SJSA1 (cell line): Measurements from ENCODE around the gene AUNIP. TPM values are rescaled to one million over a fixed set of nuclear protein-coding genes. Genes with fewer than 3 reads are reported as not detected.
A peak's percentile ranks its signal among the peaks of the same experiment; 100 is the strongest.

ENCODE experiments used
- DNase-seq, 2 experiments: peaks; one replicate each; pipeline ENCODE4 v3.0.0-alpha.2; 2015 to 2020; ENCODE audit warnings: low spot score in 2 of 2, low read depth in 1 of 2
- H3K27ac ChIP-seq: fragments of 250-450 bp; sonication (Bioruptor Pico); 2 replicates; pipeline ENCODE4 v1.5.1; 2020; ENCODE audit warnings: mild to moderate bottlenecking, moderate library complexity
- H3K27me3 ChIP-seq: fragments of 250-450 bp; sonication (Bioruptor Pico); replicated peaks from 2 replicates; pipeline ENCODE4 v1.5.1; 2020; ENCODE audit warnings: mild to moderate bottlenecking, moderate library complexity
- H3K36me3 ChIP-seq: fragments of 250-450 bp; sonication (Bioruptor Pico); 2 replicates; pipeline ENCODE4 v1.5.1; 2020; ENCODE audit warnings: mild to moderate bottlenecking
- H3K4me1 ChIP-seq: fragments of 250-450 bp; sonication (Bioruptor Pico); replicated peaks from 2 replicates; pipeline ENCODE4 v1.6.1; 2021; ENCODE audit warnings: mild to moderate bottlenecking
- H3K4me3 ChIP-seq: fragments of 250-450 bp; sonication (Bioruptor Pico); 2 replicates; pipeline ENCODE4 v1.5.1; 2020; ENCODE audit warnings: mild to moderate bottlenecking
- H3K9me3 ChIP-seq: fragments of 250-450 bp; sonication (Bioruptor Pico); replicated peaks from 2 replicates; pipeline ENCODE4 v1.5.1; 2020; ENCODE audit warnings: mild to moderate bottlenecking
- total RNA-seq: library from RNA; depleted of rRNA; stranded (reverse); fragments of >200 nt; shearing (Covaris generic); gene quantifications from 2 replicates; pipeline ENCODE4 v1.2.3, GENCODE V29; 2014

The AUNIP gene
- total RNA-seq, 1 experiment from 2014 or later = 9.5 TPM

DNA sequence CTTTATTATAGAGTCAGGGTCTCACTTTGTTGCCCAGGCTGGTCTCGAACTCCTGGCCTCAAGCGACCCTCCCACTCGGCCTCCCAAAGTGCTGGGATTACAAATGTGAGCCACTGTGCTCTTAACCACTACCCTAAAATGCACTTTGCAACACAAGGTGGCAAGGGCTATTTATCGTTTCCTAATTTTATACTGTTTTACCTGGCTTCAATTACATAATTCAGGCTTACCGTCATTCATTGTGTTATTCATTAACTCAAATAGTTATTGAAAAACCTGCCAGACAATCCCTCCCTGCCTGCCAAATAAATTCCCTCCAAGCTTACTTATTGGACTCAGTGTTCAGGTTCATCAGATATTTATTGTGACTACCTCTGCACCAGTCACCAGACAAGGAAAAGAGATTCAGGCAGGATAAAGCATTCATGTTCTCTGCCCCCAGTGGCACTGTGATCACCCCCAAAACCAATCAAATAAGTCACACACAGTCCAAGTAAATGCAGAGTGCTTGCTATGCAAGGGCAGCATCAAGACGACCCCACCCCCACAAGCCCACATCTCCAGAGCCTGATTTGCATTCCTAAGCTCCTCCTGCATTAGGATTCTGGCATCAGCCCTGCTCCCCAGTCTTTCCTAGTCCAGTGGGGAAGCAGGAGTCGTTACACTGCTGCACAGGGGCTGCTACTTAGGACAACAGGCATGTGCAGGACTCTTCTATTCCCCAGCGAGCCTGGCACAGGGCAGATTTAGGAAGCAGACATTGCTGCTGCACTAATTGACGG lies 8.1 kb upstream of the AUNIP start:
- H3K4me3 ChIP-seq = no peak overlapping the region
- no peaks in the 10 kb centered on the region for H3K9me3 ChIP-seq
- H3K27ac ChIP-seq = no peak overlapping the region

GRCh38 chr1:25866288-25866687 lies 7.0 kb upstream of the AUNIP start:
- Histone ChIP-seq H3K9me3 (no peaks in the 10 kb centered on the region), H3K4me1 (no peaks in the 10 kb centered on the region), H3K27ac (no peak overlapping the region), H3K36me3 (no peaks in the 10 kb centered on the region; the same call in 1 of the 2 replicates), H3K4me3 (no peak overlapping the region), H3K27me3 (no peaks in the 10 kb centered on the region)
- no peak for DNase-seq

More for the DNA sequence above, 8.1 kb upstream of the AUNIP start:
- no peak for DNase-seq
- no peaks in the 10 kb centered on the region for H3K27me3 ChIP-seq
- H3K36me3 ChIP-seq = no peaks in the 10 kb centered on the region; the same call in 1 of the 2 replicates
- no peaks in the 10 kb centered on the region for H3K4me1 ChIP-seq

- Histone ChIP-seq H3K36me3 (no peaks in the 10 kb centered on the region; the same call in 1 of the 2 replicates), H3K9me3 (no peaks in the 10 kb centered on the region), H3K27me3 (no peaks in the 10 kb centered on the region), H3K4me3 (no peak overlapping the region), H3K27ac (no peak overlapping the region), H3K4me1 (peaks cover 5% of the 10 kb centered on the region)
- DNase-seq = no peak
Observed at GRCh38 chr1:25864434-25864833, 5.2 kb upstream of the AUNIP start.

DNA sequence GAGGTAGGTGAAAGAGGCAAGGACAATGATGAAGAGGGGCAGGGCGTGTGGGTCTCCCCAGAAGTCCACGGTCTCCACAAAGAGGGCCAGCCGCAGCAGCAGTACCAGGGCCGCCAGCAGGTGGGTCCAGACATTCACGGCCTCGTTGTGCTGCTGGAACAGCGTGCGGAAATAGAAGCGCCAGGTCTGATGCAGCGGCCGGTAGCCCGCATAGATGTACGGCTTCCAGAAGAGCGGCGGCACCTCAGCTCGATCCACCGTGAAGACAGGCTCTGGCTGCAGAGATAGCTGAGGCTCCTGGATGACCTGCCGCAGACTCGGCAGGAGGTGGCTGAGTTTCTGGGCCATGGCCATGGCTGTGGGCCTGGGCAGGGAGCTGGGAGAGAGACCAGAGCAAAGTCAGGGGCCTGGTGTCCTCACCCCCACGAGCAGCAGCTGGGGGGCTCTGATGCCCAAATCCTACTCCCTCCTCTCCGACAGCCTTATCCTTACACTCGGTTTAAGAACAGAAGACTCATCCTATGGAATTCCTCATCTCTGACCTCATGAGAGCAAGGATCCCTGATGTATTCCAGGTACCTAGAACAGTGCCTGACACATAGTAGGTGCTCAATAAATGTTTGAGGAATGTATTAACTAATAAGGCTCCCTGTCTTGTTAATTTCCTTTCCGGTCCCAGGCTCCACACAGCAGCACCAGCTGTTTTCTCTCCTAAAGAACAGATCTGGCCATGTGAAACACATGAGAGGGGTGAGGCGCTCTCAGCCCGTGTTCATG lies 4.4 kb upstream of the AUNIP start:
- H3K36me3 ChIP-seq = no peaks in the 10 kb centered on the region; the same call in 1 of the 2 replicates
- no peaks in the 10 kb centered on the region for H3K9me3 ChIP-seq

GRCh38 chr1:25862785-25863485 lies 3.7 kb upstream of the AUNIP start:
- H3K4me3 ChIP-seq = no peak overlapping the region

More for the DNA sequence above, 4.4 kb upstream of the AUNIP start:
- no peak overlapping the region for H3K4me3 ChIP-seq
- DNase-seq = no peak
- no peaks in the 10 kb centered on the region for H3K27me3 ChIP-seq
- no peak overlapping the region for H3K27ac ChIP-seq
- peaks cover 5% of the 10 kb centered on the region for H3K4me1 ChIP-seq

GRCh38 chr1:25861316-25862286 lies 2.3 kb upstream of the AUNIP start:
- Histone ChIP-seq H3K9me3 (no peaks in the 10 kb centered on the region), H3K4me3 (no peak overlapping the region), H3K4me1 (peaks cover 10% of the 10 kb centered on the region), H3K27ac (no peak overlapping the region), H3K36me3 (no peaks in the 10 kb centered on the region; the same call in 1 of the 2 replicates), H3K27me3 (no peaks in the 10 kb centered on the region)
- DNase-seq = no peak

More at GRCh38 chr1:25862785-25863485, 3.7 kb upstream of the AUNIP start:
- Histone ChIP-seq H3K36me3 (no peaks in the 10 kb centered on the region; the same call in 1 of the 2 replicates), H3K9me3 (no peaks in the 10 kb centered on the region), H3K27ac (no peak overlapping the region), H3K4me1 (peaks cover 10% of the 10 kb centered on the region), H3K27me3 (no peaks in the 10 kb centered on the region)
- DNase-seq = no peak

DNA sequence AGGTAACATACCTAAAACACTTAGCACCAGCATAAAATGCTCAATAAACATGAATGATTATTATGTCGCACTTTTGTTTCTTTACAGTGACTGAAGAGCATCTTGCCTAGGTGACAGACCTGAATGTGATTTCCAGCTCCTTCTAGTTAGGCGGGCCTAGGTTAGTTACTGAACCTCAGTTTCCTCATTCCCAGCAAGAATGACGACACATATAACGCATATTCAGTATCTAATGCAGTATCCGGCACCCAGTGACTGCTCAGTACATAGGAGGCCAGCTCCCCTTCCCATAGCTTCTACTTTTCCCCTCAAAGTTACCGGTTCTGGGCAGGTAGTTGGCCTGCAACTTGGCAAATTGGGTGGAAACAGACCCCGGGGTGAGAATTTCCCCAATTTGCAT lies 763 bp downstream of the AUNIP start:
- Histone ChIP-seq H3K9me3 (no peaks in the 10 kb centered on the region), H3K4me3 (peak overlapping the region; percentile 48), H3K27ac (no peak overlapping the region), H3K4me1 (peaks cover 10% of the 10 kb centered on the region), H3K27me3 (no peaks in the 10 kb centered on the region), H3K36me3 (no peaks in the 10 kb centered on the region; the same call in 1 of the 2 replicates)
- no peak for DNase-seq

DNA sequence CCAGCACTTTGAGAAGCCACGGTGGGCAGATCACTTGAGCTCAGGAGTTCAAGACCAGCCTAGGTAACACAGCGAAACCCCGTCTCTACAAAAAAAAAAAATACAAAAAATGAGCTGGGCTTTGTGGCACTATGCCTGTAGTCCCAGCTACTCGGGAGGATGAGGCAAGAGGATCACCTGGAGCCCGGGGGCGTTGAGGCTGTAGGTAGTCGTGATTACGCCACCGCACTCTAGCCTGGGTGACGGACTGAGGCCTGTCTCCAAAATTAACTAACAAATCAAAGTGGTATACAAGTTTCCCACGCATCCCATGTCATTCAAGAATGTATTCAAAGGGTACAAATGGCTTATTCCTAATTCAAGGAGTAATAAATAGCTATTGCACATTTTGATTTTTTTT lies 2.4 kb downstream of the AUNIP start:
- no peaks in the 10 kb centered on the region for H3K27me3 ChIP-seq
- peaks cover 10% of the 10 kb centered on the region for H3K4me1 ChIP-seq
- H3K9me3 ChIP-seq = no peaks in the 10 kb centered on the region
- H3K36me3 ChIP-seq = 0 out of 2 replicates have a peak, but pooled peaks cover 2% of the 10 kb centered on the region
- no peak overlapping the region for H3K27ac ChIP-seq
- no peak overlapping the region for H3K4me3 ChIP-seq
- DNase-seq = no peak

DNA sequence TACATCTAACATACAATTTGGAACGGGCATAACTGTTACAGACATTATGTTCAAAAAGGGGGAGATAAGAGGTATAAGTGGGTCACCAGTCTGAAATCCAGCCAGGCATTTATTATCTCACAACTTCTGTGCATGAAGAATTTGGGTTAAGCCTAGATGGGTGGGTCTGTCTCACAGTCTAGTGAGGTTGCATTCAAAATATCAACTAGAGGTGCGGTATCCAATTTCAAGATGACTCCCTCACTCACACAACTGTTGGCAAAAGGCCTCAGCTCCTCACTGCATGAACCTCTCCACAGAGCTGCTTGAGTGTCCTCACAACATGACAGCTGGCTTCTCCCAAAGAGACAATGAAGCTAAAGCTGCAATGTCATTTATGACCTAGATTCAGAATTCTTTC lies 4.7 kb downstream of the AUNIP start:
- Histone ChIP-seq H3K27ac (no peak overlapping the region), H3K9me3 (no peaks in the 10 kb centered on the region), H3K36me3 (0 out of 2 replicates have a peak, but pooled peaks cover 2% of the 10 kb centered on the region), H3K27me3 (no peaks in the 10 kb centered on the region), H3K4me1 (peaks cover 5% of the 10 kb centered on the region), H3K4me3 (no peak overlapping the region)
- DNase-seq = no peak

DNA sequence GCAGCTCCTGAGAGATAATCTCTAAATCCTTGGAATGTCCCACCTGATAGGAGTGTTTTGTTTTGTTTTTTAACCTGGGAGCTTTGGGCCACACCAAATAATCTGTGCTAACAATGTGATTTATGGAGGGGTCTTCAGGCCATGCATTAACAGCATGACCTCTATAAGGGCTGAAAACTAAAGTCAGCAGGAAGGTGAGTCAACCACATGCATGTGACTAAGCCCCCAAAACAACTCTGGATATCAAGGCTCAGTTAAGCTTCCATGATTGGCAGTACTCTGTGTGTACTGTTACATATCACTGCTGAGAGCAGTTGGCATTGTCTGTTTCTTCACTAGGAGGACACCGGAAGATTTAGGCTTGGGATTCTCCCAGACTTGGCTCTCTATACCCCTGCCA lies 10.7 kb downstream of the AUNIP start:
- no peaks in the 10 kb centered on the region for H3K9me3 ChIP-seq
- H3K36me3 ChIP-seq = 0 out of 2 replicates have a peak, but pooled peaks cover 2% of the 10 kb centered on the region
- H3K4me1 ChIP-seq = no peaks in the 10 kb centered on the region; the same call in 1 of the 2 replicates
- no peak for DNase-seq
- no peaks in the 10 kb centered on the region for H3K27me3 ChIP-seq
- no peak overlapping the region for H3K27ac ChIP-seq
- no peak overlapping the region for H3K4me3 ChIP-seq

DNA sequence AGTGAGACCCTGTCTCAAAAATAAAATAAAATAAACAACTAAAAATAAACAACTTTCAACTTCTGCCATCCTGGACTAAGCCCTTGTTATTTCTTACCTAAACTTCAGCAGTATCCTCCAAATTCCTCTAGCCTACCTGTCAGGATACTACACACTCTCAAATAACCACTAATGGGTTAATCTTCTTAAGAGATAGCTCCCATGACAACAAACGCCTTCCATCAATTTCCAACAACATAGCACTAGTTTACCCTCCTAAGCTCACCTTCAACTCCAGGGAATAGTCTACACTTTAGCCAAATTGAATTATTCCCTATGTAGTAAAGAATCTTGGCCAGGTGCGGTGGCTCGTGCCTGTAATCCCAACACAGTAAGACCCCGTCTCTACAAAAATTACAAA lies 11.3 kb downstream of the AUNIP start:
- H3K27me3 ChIP-seq = no peaks in the 10 kb centered on the region
- no peaks in the 10 kb centered on the region; the same call in 1 of the 2 replicates for H3K4me1 ChIP-seq
- no peaks in the 10 kb centered on the region for H3K9me3 ChIP-seq
- H3K4me3 ChIP-seq = no peak overlapping the region
- no peak for DNase-seq
- H3K36me3 ChIP-seq = 0 out of 2 replicates have a peak, but pooled peaks cover 1% of the 10 kb centered on the region
- H3K27ac ChIP-seq = no peak overlapping the region

- H3K9me3 ChIP-seq = no peaks in the 10 kb centered on the region
- H3K27me3 ChIP-seq = no peaks in the 10 kb centered on the region
- no peak overlapping the region for H3K4me3 ChIP-seq
- H3K36me3 ChIP-seq = no peaks in the 10 kb centered on the region
- DNase-seq = no peak
- no peaks in the 10 kb centered on the region; the same call in 1 of the 2 replicates for H3K4me1 ChIP-seq
- H3K27ac ChIP-seq = no peak overlapping the region
Observed at GRCh38 chr1:25845664-25846063, 13.6 kb downstream of the AUNIP start.
